Esophagus mucosa (tissue), 1 donor: Measurements from ENCODE around the gene PLPP1. TPM values are rescaled to one million over a fixed set of nuclear protein-coding genes. Genes with fewer than 3 reads are reported as not detected.

ENCODE experiments used
- ATAC-seq: fragments of 200-7000 bp; cut with Tn5 transposase; one replicate; pipeline ENCODE4 v1.9.1; 2020
- total RNA-seq: library from RNA; stranded (reverse); gene quantifications from one replicate; pipeline ENCODE4 v1.2.4, GENCODE V29; 2023
- donor health status: DM: yes; HTN: yes; CAD: no.

Gene PLPP1
- total RNA-seq = 16.2 TPM

DNA sequence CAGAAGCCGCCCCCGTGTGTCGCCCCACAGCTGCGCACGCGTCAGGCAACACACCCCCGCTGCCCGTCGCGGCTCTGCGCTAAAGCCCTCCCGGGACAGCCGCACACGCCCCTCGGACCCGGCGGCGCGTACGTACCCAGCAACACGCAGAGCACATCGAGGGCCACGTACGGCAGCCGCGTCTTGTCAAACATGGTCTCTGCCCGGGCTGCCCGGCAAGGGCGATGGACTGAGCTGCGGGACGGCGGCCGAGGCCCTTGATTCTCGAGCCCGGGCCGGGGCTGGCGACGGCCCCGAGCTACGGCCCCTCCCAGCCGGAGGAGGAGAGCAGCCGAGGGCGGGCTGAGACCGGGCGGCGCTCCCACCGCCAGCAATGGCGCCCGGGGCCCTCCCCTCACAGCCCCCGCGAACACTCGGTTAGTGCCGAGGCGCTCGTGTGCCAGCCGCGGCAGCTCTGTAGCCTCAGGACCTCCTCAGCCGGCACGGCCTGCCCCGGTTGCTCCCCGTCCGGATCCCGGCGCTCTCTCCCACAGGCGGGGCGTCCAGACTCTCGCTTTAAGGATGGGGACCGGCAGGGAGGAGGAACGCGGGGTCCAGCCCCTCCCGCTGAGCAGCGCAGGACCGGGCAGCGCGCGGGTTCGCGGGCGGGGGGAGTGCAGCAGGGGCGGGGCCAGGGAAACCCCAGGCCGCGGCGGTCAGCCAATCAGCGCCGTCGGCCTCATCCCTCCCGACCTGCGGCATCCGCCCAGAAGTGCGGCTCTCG, at the start of gene PLPP1:
Gene PLPP1 (minus strand): TSS at position 529 of the 763 bp plus-strand sequence. CDS start 335 bp downstream, at position 194.
- peak; percentile 96 for ATAC-seq

DNA sequence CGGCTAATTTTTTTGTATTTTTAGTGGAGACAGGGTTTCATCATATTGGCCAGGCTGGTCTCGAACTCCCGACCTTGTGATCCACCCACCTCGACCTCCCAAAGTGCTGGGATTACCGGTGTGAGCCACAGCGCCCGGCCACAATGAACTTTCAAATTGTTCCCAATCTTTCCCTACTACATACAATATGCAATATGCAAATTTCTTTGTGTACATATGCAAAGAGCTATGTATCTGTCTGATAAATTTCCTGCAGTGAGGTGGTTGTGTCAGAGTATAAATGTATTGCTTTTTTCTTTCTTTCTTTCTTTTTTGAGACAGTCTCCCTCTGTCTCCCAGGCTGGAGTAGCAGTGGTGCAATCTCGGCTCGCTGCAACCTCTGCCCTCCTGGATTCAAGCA, 48.8 kb upstream of the PLPP1 start:
- no peak for ATAC-seq

DNA sequence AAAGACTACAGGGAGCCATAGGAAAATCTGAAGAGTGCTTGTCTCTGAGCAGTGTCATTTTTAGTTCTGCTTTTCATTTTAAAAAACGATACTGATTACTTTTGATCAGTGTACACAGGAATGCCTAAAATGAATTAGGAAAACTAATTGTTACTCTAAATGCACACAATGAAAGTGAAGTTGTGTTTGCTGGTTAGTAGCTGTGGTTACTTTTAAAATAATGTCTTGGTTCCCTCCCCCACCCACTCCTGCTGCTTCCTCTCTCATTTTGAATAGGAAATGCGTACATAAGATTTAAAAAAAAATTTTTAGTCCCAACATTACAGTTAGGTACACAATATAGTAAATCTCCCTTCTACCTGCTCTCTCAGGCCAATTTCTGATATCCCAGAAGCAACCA, 47.5 kb upstream of the PLPP1 start:
- ATAC-seq = no peak

DNA sequence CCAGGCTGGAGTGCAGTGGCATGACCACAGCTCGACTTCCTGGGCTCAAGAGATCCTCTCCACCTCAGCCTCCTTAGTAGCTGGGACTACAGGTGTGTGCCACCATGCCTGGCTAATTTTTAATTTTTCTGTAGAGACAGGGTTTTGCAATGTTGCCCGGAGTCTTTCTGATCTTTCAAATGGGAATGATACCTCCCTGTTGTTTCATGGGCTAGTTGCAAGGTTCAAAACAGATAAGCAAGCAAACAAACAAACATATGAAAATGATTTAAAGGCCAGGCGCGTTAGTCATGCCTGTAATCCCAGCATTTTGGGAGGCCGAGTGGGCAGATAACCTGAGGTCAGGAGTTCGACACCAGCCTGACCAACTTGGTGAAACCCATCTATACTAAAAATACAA, 45.3 kb upstream of the PLPP1 start:
- ATAC-seq = no peak

DNA sequence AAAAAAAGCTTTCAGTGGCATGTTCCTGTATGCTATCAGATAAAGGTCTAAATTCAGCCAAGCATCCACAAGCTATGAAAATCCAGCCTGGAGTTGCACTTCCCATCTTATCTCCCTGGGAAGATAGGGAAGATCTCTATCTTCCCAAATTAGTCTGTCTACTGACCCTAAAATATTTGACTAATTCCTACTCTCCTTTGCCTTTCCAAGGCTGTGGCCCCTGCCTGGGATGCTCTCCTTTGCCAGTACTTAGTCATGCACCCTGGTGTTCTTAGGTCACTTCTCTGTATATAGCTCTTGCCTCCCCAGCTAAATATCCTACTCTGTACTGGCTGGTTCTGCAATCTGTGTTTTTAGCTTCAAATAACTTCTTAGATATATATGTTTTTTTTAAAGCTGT, 44.0 kb upstream of the PLPP1 start:
- ATAC-seq = no peak

DNA sequence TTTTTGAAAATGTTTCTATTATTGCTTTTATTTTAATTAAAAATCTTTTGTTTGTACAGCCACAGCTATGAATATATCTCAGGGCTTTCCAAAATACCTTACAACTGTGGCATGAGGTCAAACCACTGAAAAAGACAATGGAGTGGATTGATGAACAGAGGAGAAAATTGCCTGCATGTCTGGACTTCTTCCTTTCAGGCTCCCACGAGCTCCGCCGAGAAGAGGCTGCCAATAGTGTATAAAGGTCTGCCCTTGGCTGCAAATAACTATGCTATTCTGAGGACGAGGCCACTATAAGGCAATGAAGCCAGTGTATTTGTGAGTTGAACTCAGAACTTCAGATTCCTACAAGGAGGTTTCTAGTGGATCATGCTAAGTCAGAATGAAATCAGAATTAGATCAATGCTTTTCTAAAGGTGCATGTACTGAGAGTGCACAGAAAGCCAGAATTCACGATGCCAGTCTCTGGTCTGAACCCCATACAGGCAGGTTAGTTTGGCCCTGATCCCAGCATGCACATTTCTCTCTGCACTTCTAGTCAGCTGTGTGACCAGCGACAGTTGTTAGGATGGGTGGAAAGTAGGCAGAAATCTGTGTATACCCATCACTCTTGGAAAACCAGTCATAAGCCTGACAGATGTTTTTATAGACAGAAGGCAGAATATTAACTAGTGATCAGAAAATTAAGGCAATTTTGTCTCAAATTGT, 42.7 kb upstream of the PLPP1 start:
- ATAC-seq = peak; percentile 63

DNA sequence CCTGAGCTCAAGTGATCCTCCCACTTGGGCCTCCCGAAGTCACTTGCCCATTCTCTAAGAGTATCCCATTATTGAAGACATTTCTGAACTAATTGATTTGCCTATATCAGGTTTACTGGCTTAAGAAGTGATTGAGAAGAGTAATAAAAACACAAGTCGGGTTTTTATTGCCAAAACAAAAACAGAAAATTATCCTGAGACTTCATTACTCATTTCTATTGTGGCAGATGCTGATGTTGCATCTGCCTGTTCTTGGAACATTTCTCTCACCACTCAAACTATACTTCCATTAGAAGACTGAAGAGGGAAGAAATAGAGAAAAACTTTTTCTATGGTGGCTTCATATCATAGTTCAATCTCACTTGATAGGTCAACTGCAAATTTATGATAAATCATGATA, 41.9 kb upstream of the PLPP1 start:
- no peak for ATAC-seq

DNA sequence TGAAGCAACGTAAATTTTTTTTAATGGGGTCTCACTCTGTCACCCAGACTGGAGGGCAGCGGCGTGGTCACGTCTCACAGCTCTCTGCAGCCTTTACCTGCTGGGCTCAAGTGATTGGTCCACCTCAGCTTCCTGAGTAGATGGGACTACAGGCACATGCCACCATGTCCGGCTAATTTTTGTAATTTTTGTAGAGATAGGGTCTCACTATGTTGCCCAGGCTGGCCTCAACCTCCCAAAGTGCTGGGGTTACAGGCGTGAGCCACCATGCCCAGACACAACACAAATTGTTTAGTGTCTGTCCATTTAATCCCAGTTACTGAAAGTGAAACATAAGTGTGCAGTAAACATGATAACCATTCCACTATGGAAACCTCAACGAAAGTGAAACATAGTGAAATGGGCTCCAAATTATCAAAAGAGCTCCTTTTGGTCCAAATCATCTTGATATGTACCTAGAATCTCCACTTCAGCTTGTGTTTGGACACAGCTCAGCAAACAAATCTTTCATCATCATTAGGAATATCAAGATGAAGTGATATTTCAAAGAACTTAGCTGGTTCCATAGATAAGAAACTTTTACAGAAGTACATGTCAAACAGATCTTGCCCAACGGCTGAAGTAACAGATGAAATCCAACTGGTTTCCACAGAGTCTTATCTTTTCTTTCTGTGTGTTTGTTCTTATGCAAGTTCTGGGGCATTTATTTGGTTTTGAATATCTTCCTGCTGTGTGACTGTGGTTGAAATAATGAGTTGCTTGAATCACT, 41.2 kb upstream of the PLPP1 start:
- ATAC-seq = no peak

DNA sequence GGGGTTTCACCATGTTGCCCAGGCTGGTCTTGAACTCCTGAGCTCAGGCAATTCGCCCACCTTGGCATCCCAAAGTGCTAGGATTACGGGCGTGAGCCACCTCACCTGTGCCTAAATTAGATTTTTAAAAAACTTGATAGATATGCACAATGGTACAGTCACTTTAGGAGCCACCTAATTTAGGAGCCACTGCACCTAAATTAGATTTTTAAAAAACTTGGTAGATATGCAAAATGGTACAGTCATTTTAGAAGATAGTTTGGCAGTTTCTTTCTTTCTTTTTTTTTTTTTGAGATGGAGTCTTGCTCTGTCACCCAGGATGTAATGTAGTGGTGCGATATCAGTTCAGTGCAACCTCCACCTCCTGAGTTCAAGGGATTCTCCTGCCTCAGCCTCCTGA, 37.8 kb upstream of the PLPP1 start:
- no peak for ATAC-seq

DNA sequence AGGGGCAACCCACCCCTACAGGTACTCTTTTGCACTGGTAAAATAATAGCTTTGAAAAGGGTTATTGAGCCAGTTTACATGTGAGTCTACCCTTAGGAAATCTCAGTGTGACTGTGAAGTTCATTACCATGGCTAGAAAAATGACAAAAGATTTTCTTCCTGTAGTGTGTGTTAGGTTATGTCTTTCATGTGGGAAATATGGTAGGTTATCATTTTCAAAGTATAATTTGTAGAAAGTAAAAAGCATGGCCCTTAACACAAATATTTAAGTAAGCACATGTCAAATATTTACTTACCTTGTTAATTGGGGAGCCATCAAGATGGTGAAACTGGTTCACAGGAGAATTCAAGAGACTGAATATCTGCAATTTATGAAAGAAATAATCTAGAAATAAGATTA, 37.3 kb upstream of the PLPP1 start:
- no peak for ATAC-seq

DNA sequence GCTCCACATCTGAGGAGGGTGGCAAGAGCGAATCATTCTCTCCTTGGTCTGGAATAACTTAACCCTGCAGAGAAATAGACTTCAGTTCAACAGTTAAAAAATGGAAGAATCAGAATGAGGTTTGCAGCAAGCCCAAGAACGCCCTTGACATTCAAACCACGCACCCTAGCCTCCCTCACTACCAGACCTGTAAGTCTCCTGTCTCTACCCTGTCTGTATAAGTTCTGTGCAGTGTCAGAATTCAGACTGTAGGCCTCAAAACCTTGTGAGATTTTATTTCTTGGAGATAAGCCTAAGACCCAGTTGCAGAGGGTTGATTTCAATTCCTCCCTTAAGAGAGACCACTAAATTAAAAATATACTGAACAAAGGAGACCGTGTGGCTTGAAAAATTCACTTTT, 35.8 kb upstream of the PLPP1 start:
- no peak for ATAC-seq

DNA sequence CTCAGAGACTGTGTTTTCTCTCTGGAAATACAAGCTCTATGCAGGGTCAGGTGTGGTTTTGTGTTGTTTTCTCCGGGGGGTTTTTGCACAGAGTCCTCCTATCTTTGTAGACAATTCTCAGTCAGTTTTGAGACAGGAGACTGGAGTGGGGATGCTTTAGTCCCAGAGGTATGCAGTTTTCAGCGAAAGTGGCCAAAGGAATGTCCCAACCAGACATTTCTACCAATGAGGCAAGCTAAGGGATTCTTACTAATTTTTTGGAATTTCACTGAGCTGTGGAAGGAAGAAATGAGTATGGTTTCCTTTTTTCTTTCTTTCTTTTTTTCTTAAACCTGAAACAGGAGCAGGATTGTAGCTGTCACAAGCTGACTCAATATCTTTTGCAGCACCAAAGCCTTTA, 35.3 kb upstream of the PLPP1 start:
- ATAC-seq = no peak

DNA sequence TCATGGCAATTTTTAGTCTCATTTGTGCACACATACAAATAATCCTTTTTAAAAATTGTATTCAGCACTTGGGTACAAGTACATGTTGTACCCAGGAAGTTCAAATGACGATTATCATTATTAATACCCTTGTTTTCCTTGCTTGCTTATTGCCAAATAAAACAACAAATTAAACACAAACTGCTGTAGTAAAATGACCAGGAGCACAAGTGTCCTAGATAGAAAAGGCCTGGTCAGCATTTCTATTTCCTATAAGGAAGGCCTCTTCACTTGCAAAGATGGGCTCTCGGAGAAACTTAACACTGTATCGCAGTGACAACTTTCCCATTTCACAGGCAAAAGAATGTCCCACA, 34.7 kb upstream of the PLPP1 start:
- no peak for ATAC-seq

DNA sequence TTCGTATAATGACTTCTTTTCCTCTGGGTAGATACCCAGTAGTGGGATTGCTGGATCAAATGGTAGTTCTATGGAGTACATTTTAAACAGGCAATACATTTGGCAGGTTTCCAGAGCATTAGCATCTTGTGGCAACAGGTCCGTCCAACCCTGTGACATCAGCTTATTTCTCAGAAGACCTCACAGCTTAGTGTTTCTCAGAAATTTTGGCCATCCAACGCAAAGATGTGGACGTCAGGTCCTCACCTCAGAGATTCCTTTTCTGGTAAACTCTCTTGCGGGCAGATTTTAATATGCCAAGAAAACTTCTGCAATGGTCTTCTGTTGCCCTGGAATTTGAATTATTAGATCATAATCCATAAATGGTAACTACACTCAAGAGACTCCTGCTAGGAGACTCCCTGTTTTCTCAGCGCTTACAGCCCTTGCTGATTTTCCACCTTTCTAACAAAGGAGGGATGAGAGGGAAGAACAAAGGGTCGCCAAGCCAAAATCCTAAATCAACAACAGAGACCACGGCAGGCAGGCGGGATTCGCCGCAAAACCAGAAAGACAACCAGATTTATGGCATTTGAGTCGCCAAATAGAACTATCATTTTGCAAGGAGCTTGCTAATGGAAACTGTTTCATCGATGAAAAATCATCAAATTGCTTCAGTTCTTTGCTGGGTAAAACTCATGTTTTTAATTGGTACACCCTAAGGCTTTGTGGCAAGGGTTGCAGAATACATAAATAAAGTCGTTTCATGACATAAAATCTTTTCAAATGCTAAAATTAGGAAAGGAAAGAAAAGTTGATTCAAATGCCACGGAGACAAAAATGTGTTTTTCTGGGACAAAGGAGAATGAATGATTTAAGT, 34.1 kb upstream of the PLPP1 start:
- no peak for ATAC-seq

DNA sequence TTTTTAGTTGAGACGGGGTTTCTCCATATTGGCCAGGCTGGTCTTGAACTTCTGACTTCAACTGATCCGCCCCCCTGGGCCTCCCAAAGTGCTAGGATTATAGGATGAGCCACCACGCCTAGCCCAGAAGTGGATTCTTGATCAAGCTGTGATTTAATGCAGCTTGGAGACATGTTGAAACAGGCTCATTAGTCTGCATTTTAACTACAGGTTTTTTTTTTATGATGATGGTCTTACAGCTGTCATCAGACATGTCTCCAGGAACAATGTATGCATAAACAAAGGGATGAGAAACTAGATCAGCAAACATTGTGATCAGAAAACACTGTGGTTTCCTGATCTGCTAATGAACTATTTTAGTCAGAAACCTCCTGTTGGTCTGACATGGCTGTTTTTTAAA, 30.0 kb upstream of the PLPP1 start:
- peak; percentile 69 for ATAC-seq

DNA sequence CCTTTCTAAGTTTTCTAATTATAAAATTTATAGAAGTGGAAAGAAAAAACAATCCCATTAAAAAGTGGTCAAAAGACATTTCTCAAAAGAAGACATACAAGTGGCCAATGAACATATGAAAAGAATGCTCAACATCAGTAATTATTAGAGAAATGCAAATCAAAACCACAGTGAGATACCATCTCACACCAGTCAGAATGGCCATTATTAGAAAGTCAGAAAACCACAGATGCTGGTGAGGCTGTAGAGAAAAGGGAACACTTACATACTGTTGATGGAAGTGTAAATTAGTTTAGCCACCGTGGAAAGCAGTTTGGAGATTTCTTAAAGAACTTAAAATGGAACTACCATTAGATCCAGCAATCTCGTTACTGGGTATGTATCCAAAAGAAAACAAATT, 23.7 kb upstream of the PLPP1 start:
- no peak for ATAC-seq

DNA sequence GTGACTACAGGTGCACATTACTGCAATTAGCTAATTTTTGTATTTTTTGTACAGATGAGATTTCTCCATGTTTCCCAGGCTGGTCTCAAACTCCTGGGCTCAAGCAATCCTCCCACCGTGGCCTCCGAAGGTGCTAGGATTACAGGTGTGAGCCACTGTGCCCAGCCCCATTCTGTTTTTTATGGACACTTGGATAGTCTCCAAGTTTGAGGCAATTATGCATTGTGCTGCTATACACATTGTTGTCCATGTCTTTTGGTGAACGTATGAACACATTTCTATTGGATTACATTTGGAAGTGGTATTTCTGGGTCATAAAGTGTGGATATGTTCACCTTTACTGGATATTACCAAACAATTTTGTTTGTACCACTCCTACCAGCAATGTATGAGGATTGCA, 22.4 kb upstream of the PLPP1 start:
- no peak for ATAC-seq

DNA sequence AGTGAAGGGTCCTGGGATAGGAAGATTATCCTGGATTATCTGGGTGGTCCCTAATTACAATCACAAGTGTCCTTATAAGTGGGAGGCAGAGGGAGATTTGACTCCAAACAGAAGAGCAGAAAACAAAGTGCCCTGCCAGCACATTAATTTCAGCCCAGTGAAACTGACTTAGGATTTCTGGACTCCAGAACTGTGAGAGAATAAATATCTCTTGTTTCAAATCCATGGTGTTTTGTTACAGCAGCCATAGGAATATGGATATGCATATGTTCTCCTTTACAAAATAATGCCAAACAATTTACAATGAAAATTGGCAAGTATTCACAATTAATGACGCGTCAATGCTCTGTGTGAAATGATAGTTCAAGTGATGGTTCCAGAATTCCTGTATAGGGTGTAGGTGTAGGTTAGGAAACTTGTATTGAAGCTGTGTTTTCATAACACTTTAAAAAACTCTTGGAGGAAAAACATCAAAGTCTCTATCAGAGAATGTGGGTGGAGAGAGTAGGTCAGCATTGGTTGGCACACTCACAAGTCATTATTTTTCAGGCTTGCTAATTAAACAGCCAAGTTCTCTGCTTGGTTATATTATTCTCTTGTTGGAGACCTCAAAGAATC, 19.9 kb upstream of the PLPP1 start:
- ATAC-seq = no peak

DNA sequence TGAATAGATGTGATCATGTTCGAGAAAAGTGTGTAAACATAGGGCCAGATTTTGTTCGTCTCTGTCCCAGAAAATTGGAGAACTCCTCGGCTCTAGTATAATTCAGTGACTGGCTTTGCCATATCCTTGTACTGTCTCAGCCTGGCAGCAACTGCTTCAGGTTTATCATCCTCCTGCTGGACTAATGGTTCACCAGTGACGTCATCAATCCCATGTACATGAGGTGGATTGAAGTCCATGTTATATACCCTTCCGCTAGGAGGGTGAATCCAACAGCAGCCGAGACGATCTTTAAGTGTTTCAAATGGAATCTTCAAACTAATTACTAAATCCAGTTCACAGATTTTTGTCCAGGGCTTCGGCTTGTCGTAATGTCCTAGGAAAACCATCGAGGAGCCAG, 17.1 kb upstream of the PLPP1 start:
- no peak for ATAC-seq

DNA sequence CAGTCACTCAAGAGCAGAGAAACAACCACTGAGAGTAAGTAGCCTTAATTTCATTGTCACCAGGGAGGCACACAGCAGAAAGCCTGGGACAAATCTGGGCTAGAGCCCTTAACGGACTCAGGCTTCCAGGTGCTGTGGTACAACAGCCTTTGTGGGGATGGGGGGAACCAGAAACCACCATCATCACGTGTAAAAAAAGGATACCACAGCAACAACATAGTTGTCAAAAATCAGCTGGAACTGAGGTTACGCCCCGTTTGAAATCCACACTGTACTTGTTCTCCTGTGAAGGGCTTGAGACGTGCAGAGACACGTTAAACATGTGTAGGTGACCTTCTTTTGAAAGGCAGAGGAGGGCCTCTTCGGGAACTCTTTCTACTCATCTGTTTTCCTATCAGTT, 16.6 kb upstream of the PLPP1 start:
- no peak for ATAC-seq

DNA sequence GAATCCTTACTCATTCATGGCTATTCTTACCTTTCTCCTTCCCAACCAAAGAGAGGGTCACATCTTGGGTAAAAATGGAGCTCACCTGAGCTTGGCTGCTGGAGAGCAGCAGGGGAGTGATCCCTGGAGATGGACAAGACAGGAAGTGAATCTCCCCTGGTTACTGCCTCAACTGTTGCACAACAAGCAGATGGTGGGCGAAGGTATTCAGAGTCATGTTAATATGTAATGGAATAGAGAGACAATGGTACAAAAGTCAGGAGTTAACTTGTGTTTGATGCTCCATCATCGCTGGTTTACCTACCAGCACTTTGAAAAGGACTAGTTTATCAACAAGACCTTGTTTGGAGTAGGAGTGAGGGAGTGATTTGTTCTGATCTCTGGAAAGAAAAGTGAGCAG, 13.0 kb upstream of the PLPP1 start:
- ATAC-seq = no peak

DNA sequence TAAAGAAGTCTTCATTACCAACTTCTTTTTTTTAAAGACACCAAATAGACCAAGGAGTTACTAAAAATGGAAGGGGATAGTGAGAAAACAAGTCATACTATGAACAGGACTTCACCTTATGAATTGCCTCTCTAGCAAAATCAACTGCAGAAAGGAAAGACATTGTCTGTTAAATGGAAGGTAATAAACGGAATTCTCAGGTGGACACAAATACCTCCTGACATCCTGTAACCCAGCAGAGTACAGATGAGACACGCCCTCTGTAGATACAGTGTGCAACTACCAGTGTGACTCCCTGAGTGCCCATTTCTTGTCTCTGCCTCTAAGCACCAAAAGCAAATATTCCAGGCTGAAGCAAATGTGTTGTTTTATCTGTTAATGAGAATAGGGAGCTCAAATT, 12.2 kb upstream of the PLPP1 start:
- peak; percentile 48 for ATAC-seq
